ENCODE results near the gene HSD3B1. TPM values are rescaled to one million over a fixed set of nuclear protein-coding genes. Genes with fewer than 3 reads are reported as not detected.

The HSD3B1 gene
- total RNA-seq = not detected in 2 replicates

DNA sequence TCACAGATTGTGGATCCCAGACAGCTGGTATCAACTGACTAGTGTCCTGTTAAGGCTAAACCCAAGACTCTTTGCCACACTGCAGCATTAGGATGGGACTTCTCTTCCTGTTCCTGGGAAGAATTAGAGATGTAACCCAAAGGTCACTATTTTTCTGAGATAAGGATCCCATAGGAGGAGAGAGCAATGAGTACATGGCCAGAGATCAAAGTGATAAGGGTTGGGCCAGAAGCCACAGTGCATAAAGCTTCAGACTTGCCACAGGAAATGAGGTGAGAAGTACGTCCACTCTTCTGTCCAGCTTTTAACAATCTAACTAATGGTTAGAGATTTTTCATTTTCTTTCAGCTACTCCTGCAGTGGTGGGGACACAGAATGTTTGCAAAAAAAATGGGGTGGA, at the start of gene HSD3B1:
TSS of gene HSD3B1 (plus strand) at position 270 of the 400 bp plus-strand sequence. CDS start 267 bp downstream, outside the sequence.

Other genes starting within 250 kb of the HSD3B1 start
- not detected in 2 replicates for gene HAO2, start 138.4 kb upstream of the HSD3B1 start, total RNA-seq
- not detected in 2 replicates for gene HSD3B2, start 92.1 kb upstream of the HSD3B1 start, total RNA-seq
- 8.7 and 10.2 TPM in 2 replicates for gene ZNF697, start 141.1 kb downstream of the HSD3B1 start, total RNA-seq
- 117 and 185 TPM in 2 replicates for gene PHGDH, start 204.7 kb downstream of the HSD3B1 start, total RNA-seq

Data from smooth muscle cell of bladder (primary cell).